ENCODE measurements around the gene PPP2R2D.
"Not testable (repeated sequence)": the region's sequence is repeated elsewhere in the genome, so short reads cannot be mapped to it uniquely, and the experiment has no call there.

Gene PPP2R2D

GRCh38 chr10:131909014-131909808, 8.4 kb downstream of the PPP2R2D start:
- DNase-seq = no peak

- DNase-seq = no peak
Observed at GRCh38 chr10:131909929-131910328, 9.1 kb downstream of the PPP2R2D start.

GRCh38 chr10:131910663-131911314, 10.0 kb downstream of the PPP2R2D start:
- DNase-seq = no peak

- DNase-seq = no peak
Observed at GRCh38 chr10:131911451-131911850, 10.6 kb downstream of the PPP2R2D start.

- no peak for DNase-seq
Observed at GRCh38 chr10:131912620-131913019, 11.8 kb downstream of the PPP2R2D start.

- no peak for DNase-seq
Observed at GRCh38 chr10:131915484-131915883, 14.7 kb downstream of the PPP2R2D start.

- no peak for DNase-seq
Observed at GRCh38 chr10:131915990-131916766, 15.4 kb downstream of the PPP2R2D start.

- not testable (repeated sequence) for DNase-seq
Observed at GRCh38 chr10:131916767-131917160, 16.0 kb downstream of the PPP2R2D start.

- DNase-seq = not testable (repeated sequence)
Observed at GRCh38 chr10:131917496-131917895, 16.7 kb downstream of the PPP2R2D start.

GRCh38 chr10:131919461-131919860, 18.7 kb downstream of the PPP2R2D start:
- DNase-seq = not testable (repeated sequence)

GRCh38 chr10:131920151-131920550, 19.3 kb downstream of the PPP2R2D start:
- no peak for DNase-seq

- DNase-seq = no peak
Observed at GRCh38 chr10:131920693-131921092, 19.9 kb downstream of the PPP2R2D start.

- no peak for DNase-seq
Observed at GRCh38 chr10:131921184-131921583, 20.4 kb downstream of the PPP2R2D start.

GRCh38 chr10:131923038-131923756, 22.4 kb downstream of the PPP2R2D start:
- DNase-seq = no peak

- no peak for DNase-seq
Observed at GRCh38 chr10:131925011-131925649, 24.3 kb downstream of the PPP2R2D start.

- DNase-seq = no peak
Observed at GRCh38 chr10:131925716-131926115, 24.9 kb downstream of the PPP2R2D start.

- no peak for DNase-seq
Observed at GRCh38 chr10:131926253-131926652, 25.4 kb downstream of the PPP2R2D start.

- DNase-seq = no peak
Observed at GRCh38 chr10:131926743-131927595, 26.2 kb downstream of the PPP2R2D start.

GRCh38 chr10:131928248-131929095, 27.7 kb downstream of the PPP2R2D start:
- DNase-seq = peak; percentile 15

GRCh38 chr10:131929122-131929845, 28.5 kb downstream of the PPP2R2D start:
- no peak for DNase-seq

Measured in SHP77 treated with DMSO at 0.1 percent for 48 hours (cell line).